Skeletal muscle tissue (tissue), 4 donors: ENCODE data around the gene MRPL4. TPM values are rescaled to one million over a fixed set of nuclear protein-coding genes. Genes with fewer than 3 reads are reported as not detected.

ENCODE experiments used
- H3K27ac ChIP-seq: one replicate; pipeline ENCODE4 v1.7.0; 2013; ENCODE audit warnings: mild to moderate bottlenecking, low read depth, low read length, inconsistent platforms
- H3K27me3 ChIP-seq, 3 donors: one replicate each; pipeline ENCODE4 v1.7.0; 2013; ENCODE audit warnings: low read length in 3 of 3; ENCODE audit not compliant: control insufficient read depth in 3 of 3, insufficient read depth in 3 of 3
- H3K36me3 ChIP-seq, 3 donors: one replicate each; pipeline ENCODE4 v1.7.0; 2013; ENCODE audit warnings: low read length in 3 of 3; ENCODE audit not compliant: control insufficient read depth in 3 of 3, insufficient read depth in 3 of 3
- H3K4me1 ChIP-seq, 3 donors: one replicate each; pipeline ENCODE4 v1.7.0; 2013; ENCODE audit warnings: low read length in 3 of 3, mild to moderate bottlenecking in 3 of 3; ENCODE audit not compliant: control insufficient read depth in 3 of 3, insufficient read depth in 3 of 3
- H3K4me3 ChIP-seq, 3 donors: one replicate each; pipeline ENCODE4 v1.7.0; 2013; ENCODE audit warnings: low read length in 3 of 3
- H3K9ac ChIP-seq, 3 donors: one replicate each; pipeline ENCODE4 v1.7.0; 2013; ENCODE audit warnings: low read length in 3 of 3, mild to moderate bottlenecking in 3 of 3, moderate library complexity in 2 of 3, low read depth in 1 of 3
- H3K9me3 ChIP-seq, 3 donors: one replicate each; pipeline ENCODE4 v1.7.0; 2013; ENCODE audit warnings: low read length in 3 of 3; ENCODE audit not compliant: control insufficient read depth in 3 of 3
- total RNA-seq: library from RNA; depleted of rRNA; stranded (reverse); fragments of >200 nt; gene quantifications from one replicate; pipeline ENCODE4 v1.2.3, GENCODE V29; 2014
- donor health status: Osteomylitis.

MRPL4 gene
- total RNA-seq, 1 donor from 2014 or later, result 7.8 TPM

DNA sequence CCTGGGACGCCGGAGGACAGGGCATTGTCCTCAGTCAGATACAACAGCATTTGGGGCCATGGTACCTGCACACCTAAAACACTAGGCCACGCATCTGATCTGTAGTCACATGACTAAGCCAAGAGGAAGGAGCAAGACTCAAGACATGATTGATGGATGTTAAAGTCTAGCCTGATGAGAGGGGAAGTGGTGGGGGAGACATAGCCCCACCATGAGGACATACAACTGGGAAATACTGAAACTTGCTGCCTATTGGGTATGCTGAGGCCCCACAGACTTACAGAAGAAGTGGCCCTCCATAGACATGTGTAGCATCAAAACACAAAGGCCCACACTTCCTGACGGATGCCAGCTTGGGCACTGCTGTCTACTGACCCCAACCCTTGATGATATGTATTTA is 33.4 kb downstream of the MRPL4 start:
- Histone ChIP-seq H3K9ac (no peak overlapping the region), H3K27me3 (peaks cover 32 to 42% (median 33%) of the 10 kb centered on the region in 3 donors), H3K27ac (no peak overlapping the region), H3K4me1 (peaks cover 16 to 25% (median 24%) of the 10 kb centered on the region in 3 donors), H3K36me3 (peaks cover 8 to 27% (median 25%) of the 10 kb centered on the region in 3 donors), H3K4me3 (no peak overlapping the region), H3K9me3 (no peaks in the 10 kb centered on the region)

DNA sequence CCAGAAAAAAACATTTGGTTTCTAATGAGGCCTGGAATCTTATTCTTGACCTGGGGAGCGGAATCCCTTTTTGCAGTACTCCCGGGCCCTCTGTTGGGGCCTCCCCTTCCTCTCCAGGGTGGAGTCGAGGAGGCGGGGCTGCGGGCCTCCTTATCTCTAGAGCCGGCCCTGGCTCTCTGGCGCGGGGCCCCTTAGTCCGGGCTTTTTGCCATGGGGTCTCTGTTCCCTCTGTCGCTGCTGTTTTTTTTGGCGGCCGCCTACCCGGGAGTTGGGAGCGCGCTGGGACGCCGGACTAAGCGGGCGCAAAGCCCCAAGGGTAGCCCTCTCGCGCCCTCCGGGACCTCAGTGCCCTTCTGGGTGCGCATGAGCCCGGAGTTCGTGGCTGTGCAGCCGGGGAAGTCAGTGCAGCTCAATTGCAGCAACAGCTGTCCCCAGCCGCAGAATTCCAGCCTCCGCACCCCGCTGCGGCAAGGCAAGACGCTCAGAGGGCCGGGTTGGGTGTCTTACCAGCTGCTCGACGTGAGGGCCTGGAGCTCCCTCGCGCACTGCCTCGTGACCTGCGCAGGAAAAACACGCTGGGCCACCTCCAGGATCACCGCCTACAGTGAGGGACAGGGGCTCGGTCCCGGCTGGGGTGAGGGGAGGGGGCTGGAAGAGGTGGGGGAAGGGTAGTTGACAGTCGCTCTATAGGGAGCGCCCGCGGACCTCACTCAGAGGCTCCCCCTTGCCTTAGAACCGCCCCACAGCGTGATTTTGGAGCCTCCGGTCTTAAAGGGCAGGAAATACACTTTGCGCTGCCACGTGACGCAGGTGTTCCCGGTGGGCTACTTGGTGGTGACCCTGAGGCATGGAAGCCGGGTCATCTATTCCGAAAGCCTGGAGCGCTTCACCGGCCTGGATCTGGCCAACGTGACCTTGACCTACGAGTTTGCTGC is 35.1 kb downstream of the MRPL4 start, which contains the start of gene ICAM4:
Gene ICAM4, plus strand, starts transcription at position 153 of the 935 bp plus-strand sequence. Its CDS starts 58 bp downstream, at position 211.
- peaks cover 8 to 27% (median 25%) of the 10 kb centered on the region in 3 donors for H3K36me3 ChIP-seq
- peaks cover 33 to 41% (median 41%) of the 10 kb centered on the region in 3 donors for H3K4me1 ChIP-seq
- no peak within 1 kb of the TSS for H3K27ac ChIP-seq
- H3K27me3 ChIP-seq, result peaks cover 49 to 59% (median 50%) of the 10 kb centered on the region in 3 donors
- peak within 1 kb of the TSS in 1 of 3 donors; percentile 41 for H3K4me3 ChIP-seq
- H3K9me3 ChIP-seq, result no peaks in the 10 kb centered on the region
- H3K9ac ChIP-seq, result no peak within 1 kb of the TSS

DNA sequence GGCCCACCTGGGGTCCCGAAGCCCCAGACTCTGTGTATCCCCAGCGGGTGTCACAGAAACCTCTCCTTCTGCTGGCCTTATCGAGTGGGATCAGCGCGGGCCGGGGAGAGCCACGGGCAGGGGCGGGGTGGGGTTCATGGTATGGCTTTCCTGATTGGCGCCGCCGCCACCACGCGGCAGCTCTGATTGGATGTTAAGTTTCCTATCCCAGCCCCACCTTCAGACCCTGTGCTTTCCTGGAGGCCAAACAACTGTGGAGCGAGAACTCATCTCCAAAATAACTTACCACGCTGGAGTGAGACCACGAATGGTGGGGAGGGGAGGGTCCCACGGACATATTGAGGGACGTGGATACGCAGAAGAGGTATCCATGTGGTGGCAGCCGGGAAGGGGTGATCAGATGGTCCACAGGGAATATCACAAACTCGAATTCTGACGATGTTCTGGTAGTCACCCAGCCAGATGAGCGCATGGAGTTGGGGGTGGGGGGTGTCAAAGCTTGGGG is 36.7 kb downstream of the MRPL4 start:
- H3K9ac ChIP-seq, result no peak overlapping the region
- peaks cover 8 to 25% (median 24%) of the 10 kb centered on the region in 3 donors for H3K36me3 ChIP-seq
- peaks cover 39 to 57% (median 53%) of the 10 kb centered on the region in 3 donors for H3K4me1 ChIP-seq
- no peak overlapping the region for H3K27ac ChIP-seq
- H3K27me3 ChIP-seq, result peaks cover 65 to 75% (median 66%) of the 10 kb centered on the region in 3 donors
- H3K4me3 ChIP-seq, result peak overlapping the region in 2 of 3 donors; percentile 49 to 55
- no peaks in the 10 kb centered on the region for H3K9me3 ChIP-seq

DNA sequence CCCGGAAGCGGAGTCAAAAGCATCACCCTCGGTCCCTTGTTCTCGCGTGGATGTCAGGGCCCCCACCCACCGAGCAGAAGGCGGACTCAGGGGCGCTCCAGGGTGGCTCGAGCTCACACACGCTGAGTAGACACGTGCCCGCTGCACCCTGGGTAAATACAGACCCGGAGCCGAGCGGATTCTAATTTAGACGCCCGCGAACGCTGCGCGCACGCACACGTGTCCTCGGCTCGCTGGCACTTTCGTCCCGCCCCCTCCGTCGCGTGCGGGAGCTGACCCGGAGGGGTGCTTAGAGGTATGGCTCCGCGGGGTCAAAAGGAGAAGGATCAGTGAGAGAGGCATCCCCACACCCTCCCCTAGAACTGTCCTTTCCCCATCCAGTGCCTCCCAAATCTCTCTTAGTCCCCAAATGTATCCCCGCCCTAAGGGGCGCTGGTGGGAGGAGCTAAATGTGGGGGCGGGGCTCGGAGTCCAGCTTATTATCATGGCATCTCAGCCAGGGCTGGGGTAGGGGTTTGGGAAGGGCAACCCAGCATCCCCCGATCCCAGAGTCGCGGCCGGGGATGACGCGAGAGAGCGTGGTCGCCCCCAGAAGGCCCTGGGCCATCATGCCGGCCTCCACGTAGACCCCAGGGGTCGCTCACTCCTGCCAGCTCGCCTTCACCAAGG is 37.3 kb downstream of the MRPL4 start:
- Histone ChIP-seq H3K9me3 (no peaks in the 10 kb centered on the region), H3K27me3 (peaks cover 71 to 81% (median 72%) of the 10 kb centered on the region in 3 donors), H3K27ac (no peak overlapping the region), H3K4me1 (peaks cover 40 to 58% (median 53%) of the 10 kb centered on the region in 3 donors), H3K36me3 (peaks cover 8 to 19% (median 19%) of the 10 kb centered on the region in 3 donors), H3K9ac (no peak overlapping the region), H3K4me3 (peak overlapping the region in 2 of 3 donors; percentile 49 to 55)

DNA sequence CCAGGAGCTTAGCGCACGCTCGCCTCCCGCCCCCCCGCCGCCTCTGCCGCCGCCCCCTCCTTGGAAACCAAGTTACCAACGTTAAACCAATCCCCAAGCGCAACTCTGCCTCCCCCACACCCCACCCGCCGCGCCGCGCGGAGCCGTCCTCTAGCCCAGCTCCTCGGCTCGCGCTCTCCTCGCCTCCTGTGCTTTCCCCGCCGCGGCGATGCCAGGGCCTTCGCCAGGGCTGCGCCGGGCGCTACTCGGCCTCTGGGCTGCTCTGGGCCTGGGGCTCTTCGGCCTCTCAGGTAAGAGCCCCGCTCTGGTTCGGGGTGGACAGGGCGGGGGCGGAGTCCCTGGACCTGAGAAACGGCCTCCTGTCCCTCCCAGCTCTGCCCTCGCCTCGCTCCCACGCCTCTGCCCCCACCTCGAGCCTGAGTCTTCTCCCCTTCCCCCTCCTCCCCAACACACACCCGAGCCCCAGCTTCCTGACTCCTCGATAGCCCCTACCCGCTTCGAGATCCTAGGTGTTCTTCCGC is 37.9 kb downstream of the MRPL4 start, which contains the start of gene ICAM5:
Gene ICAM5, plus strand, starts transcription at position 117 of the 521 bp plus-strand sequence. Its CDS starts 92 bp downstream, at position 209.
- H3K36me3 ChIP-seq, result peaks cover 7 to 13% (median 13%) of the 10 kb centered on the region in 3 donors
- H3K9ac ChIP-seq, result peak within 1 kb of the TSS in 2 of 3 donors; percentile 11 to 45
- peaks cover 76 to 87% (median 78%) of the 10 kb centered on the region in 3 donors for H3K27me3 ChIP-seq
- H3K4me1 ChIP-seq, result peaks cover 42 to 58% (median 53%) of the 10 kb centered on the region in 3 donors
- no peak within 1 kb of the TSS for H3K27ac ChIP-seq
- H3K4me3 ChIP-seq, result peak within 1 kb of the TSS; percentile 30 to 64 (median 59)
- no peaks in the 10 kb centered on the region for H3K9me3 ChIP-seq

DNA sequence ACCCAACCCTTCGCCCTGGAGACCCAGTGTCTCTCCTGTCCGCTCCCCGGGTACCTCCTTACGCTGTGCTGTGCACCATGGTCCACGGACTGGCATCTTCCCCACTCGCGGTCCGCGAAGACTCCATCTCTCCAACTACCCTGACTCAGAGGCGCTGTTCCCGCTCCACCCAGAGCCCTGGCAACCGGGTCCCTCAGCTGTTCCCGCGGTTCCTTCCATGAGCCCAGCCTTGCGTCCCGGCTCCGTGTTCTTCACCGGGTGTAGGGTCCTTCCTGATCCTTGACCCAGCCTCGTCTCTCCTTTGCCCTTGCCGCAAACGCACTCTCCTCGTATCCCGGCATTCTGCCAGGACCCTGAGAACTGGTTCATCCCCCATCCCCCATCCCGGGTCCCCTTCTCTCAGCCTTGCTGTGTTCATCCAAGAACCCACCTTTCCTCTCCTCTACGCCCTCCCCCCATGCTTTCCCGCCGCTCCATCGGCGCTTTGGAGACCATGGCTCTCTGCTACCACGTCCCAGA is 38.4 kb downstream of the MRPL4 start:
- peaks cover 81 to 89% (median 81%) of the 10 kb centered on the region in 3 donors for H3K27me3 ChIP-seq
- H3K36me3 ChIP-seq, result peaks cover 2 to 8% (median 7%) of the 10 kb centered on the region in 3 donors
- peak overlapping the region in 2 of 3 donors; percentile 11 to 45 for H3K9ac ChIP-seq
- H3K4me3 ChIP-seq, result peak overlapping the region; percentile 30 to 64 (median 59)
- no peak overlapping the region for H3K27ac ChIP-seq
- H3K9me3 ChIP-seq, result no peaks in the 10 kb centered on the region
- H3K4me1 ChIP-seq, result peaks cover 42 to 60% (median 55%) of the 10 kb centered on the region in 3 donors

DNA sequence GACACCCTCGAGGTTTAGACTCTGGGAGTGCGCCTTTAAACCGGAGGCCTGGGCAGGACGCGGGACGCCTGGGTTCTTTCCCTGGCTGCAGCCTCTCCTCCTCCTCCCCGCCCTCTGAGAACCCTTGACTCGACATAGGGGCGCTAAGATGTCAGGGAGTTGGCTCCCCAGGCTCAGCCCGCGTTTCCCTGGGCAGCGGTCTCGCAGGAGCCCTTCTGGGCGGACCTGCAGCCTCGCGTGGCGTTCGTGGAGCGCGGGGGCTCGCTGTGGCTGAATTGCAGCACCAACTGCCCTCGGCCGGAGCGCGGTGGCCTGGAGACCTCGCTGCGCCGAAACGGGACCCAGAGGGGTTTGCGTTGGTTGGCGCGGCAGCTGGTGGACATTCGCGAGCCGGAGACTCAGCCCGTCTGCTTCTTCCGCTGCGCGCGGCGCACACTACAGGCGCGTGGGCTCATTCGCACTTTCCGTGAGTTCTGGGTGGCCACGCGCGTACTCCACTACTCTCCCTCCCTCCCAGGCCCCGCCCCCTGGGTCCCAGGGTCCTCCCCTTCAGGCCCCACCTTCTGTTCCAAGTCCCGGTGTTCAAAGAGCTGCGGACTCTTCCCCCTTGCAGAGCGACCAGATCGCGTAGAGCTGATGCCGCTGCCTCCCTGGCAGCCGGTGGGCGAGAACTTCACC is 39.0 kb downstream of the MRPL4 start:
- Histone ChIP-seq H3K36me3 (peaks cover 0 to 2% (median 1%) of the 10 kb centered on the region in 3 donors), H3K27ac (no peak overlapping the region), H3K27me3 (peaks cover 87 to 92% (median 87%) of the 10 kb centered on the region in 3 donors), H3K4me3 (peak overlapping the region; percentile 30 to 64 (median 59)), H3K9ac (peak overlapping the region in 2 of 3 donors; percentile 11 to 45), H3K4me1 (peaks cover 47 to 64% (median 58%) of the 10 kb centered on the region in 3 donors), H3K9me3 (no peaks in the 10 kb centered on the region)

DNA sequence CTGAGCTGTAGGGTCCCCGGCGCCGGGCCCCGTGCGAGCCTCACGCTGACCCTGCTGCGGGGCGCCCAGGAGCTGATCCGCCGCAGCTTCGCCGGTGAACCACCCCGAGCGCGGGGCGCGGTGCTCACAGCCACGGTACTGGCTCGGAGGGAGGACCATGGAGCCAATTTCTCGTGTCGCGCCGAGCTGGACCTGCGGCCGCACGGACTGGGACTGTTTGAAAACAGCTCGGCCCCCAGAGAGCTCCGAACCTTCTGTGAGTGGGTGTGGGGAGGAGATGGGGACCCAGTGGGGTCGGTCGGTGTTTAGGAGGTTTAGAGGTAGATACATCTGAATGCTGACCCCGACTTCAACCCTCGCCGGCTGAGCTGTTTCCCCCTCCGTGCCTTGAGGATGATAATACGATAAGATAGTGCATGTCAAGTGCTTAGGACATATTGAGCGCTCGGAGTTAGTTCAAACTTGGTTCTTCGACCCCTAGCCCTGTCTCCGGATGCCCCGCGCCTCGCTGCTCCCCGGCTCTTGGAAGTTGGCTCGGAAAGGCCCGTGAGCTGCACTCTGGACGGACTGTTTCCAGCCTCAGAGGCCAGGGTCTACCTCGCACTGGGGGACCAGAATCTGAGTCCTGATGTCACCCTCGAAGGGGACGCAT is 39.7 kb downstream of the MRPL4 start:
- peak overlapping the region; percentile 30 to 64 (median 59) for H3K4me3 ChIP-seq
- no peaks in the 10 kb centered on the region for H3K36me3 ChIP-seq
- H3K27ac ChIP-seq, result no peak overlapping the region
- H3K9ac ChIP-seq, result peak overlapping the region in 1 of 3 donors; percentile 45
- no peaks in the 10 kb centered on the region for H3K9me3 ChIP-seq
- peaks cover 89 to 95% (median 94%) of the 10 kb centered on the region in 3 donors for H3K27me3 ChIP-seq
- H3K4me1 ChIP-seq, result peaks cover 47 to 63% (median 56%) of the 10 kb centered on the region in 3 donors
